ENCODE measurements around the gene ZC3H4. TPM values are rescaled to one million over a fixed set of nuclear protein-coding genes. Genes with fewer than 3 reads are reported as not detected.

ZC3H4 gene
- total and polyA plus RNA-seq, 10 of the 15 experiments (the other 5 are each of a cell fraction or from before 2014, with no cell fraction given) = 5.1 to 86.3 (median 15.5) TPM

DNA sequence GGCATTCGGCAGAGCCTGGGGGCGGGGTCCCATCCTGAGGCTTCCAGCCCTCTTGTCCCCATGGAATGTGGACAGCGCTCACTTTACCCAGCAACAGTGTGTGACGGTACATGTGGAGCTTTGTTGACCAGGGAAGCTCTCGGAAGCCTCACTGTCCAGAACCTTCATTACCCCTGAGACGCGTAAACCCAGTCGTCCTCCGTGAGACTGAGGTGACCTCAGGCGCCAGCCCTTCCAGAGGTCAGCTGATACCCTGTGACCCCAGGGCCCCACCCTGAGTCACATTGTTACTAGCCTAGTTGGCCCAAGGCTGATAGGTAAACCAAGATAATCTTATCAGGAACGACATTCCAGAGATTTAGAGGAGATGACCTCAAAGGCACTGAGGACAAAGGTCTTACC, 55.0 kb downstream of the ZC3H4 start:
- no peak for FAIRE-seq
- POLR2A ChIA-PET = no interaction called here
- SMC1A ChIA-PET (ENCODE audit: uncharacterized antibody, unreplicated experiment) = no interaction called here

DNA sequence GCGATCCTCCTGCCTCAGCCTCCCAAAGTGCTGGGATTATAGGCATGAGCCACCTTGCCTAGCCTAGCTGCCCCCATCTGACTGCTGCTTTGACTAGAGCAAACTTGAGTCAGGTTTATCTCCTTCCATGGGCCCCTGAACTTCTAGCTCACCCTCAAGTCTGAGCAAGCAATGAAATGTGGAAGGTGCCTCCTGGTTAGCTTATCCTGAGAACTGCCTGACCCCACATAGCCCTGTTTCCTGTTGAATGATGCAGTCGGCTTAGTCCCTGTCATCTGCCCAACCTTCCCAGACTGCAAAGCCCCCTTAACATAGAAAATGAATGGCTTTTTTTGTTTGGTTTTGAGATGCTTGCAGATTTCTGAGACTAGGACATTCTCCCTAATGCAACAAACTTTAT, 56.2 kb downstream of the ZC3H4 start:
- WGBS (ENCODE audit: insufficient coverage, insufficient replicate concordance, low lambda C conversion rate, missing lambda C conversion rate) = 63% methylated on average over 2 of the region's 2 CpGs
- Histone ChIP-seq H3K36me3 (ENCODE audit: control insufficient read depth in 2 of 2, insufficient read depth in 2 of 2, low read length in 1 of 2) (no peaks in the 10 kb centered on the region), H3K9ac (ENCODE audit: control insufficient read depth, insufficient read depth, low read length) (no peak overlapping the region), H3K27ac (ENCODE audit: control insufficient read depth, insufficient read depth) (no peak overlapping the region), H3K27me3 (replicated peaks in 1 of 2; ENCODE audit: control insufficient read depth in 2 of 2, insufficient read depth in 2 of 2, low read length in 1 of 2) (no peaks in the 10 kb centered on the region), H4K20me1 (ENCODE audit: control insufficient read depth, insufficient read depth) (no peaks in the 10 kb centered on the region), H3K9me3 (replicated peaks; ENCODE audit: control insufficient read depth, insufficient read depth, low read length) (no peaks in the 10 kb centered on the region), H2AFZ (ENCODE audit: control insufficient read depth, low read depth, low read length) (no peak overlapping the region), H3K79me2 (ENCODE audit: control insufficient read depth, insufficient read depth, low read length) (no peaks in the 10 kb centered on the region), H3K4me1 (ENCODE audit: control insufficient read depth, insufficient read depth, low read length) (no peaks in the 10 kb centered on the region), H3K4me3 (no peak overlapping the region), H3K4me2 (ENCODE audit: control insufficient read depth, insufficient read depth) (no peak overlapping the region)
- DNase-seq (ENCODE audit: low read depth, low spot score) (no peak), ATAC-seq (no peak), FAIRE-seq (no peak)
- intact Hi-C loops (cut with micrococcal nuclease; ENCODE audit: unreplicated experiment) = no loop called here
- in situ Hi-C loops (cut with MboI) = no loop called here
- RAD21 ChIA-PET (ENCODE audit: unreplicated experiment) = no interaction called here
- no TSS peak for BruUV-seq (replicated peaks)
- TF ChIP-seq IKZF2 (IDR thresholded peaks at IDR 0.05) (no peak), NFYA (IDR thresholded peaks at IDR 0.05; ENCODE audit: borderline replicate concordance, low read depth, low read length) (no peak), HDAC2 (IDR thresholded peaks at IDR 0.05) (no peak), SMC3 (IDR thresholded peaks at IDR 0.05; ENCODE audit: borderline replicate concordance, low read length) (no peak), SMARCA5 (IDR thresholded peaks at IDR 0.05) (no peak), JUND (IDR thresholded peaks at IDR 0.05; ENCODE audit: low read depth, low read length) (no peak), SPI1 (IDR thresholded peaks at IDR 0.05; ENCODE audit: borderline replicate concordance, insufficient read depth, low read depth, low read length) (no peak), POLR2A (IDR thresholded peaks at IDR 0.05; ENCODE audit: low read depth, low read length) (no peak), NR2C1 (IDR thresholded peaks at IDR 0.05) (no peak), FOXK2 (IDR thresholded peaks at IDR 0.05) (no peak), IKZF1 (conservative IDR thresholded peaks at IDR 0.05) (no peak)
- TF ChIP-seq, protein P1, sequence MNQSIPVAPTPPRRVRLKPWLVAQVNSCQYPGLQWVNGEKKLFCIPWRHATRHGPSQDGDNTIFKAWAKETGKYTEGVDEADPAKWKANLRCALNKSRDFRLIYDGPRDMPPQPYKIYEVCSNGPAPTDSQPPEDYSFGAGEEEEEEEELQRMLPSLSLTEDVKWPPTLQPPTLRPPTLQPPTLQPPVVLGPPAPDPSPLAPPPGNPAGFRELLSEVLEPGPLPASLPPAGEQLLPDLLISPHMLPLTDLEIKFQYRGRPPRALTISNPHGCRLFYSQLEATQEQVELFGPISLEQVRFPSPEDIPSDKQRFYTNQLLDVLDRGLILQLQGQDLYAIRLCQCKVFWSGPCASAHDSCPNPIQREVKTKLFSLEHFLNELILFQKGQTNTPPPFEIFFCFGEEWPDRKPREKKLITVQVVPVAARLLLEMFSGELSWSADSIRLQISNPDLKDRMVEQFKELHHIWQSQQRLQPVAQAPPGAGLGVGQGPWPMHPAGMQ (IDR thresholded peaks at IDR 0.05; ENCODE audit: borderline replicate concordance) = no peak
- TF ChIP-seq, protein P2, sequence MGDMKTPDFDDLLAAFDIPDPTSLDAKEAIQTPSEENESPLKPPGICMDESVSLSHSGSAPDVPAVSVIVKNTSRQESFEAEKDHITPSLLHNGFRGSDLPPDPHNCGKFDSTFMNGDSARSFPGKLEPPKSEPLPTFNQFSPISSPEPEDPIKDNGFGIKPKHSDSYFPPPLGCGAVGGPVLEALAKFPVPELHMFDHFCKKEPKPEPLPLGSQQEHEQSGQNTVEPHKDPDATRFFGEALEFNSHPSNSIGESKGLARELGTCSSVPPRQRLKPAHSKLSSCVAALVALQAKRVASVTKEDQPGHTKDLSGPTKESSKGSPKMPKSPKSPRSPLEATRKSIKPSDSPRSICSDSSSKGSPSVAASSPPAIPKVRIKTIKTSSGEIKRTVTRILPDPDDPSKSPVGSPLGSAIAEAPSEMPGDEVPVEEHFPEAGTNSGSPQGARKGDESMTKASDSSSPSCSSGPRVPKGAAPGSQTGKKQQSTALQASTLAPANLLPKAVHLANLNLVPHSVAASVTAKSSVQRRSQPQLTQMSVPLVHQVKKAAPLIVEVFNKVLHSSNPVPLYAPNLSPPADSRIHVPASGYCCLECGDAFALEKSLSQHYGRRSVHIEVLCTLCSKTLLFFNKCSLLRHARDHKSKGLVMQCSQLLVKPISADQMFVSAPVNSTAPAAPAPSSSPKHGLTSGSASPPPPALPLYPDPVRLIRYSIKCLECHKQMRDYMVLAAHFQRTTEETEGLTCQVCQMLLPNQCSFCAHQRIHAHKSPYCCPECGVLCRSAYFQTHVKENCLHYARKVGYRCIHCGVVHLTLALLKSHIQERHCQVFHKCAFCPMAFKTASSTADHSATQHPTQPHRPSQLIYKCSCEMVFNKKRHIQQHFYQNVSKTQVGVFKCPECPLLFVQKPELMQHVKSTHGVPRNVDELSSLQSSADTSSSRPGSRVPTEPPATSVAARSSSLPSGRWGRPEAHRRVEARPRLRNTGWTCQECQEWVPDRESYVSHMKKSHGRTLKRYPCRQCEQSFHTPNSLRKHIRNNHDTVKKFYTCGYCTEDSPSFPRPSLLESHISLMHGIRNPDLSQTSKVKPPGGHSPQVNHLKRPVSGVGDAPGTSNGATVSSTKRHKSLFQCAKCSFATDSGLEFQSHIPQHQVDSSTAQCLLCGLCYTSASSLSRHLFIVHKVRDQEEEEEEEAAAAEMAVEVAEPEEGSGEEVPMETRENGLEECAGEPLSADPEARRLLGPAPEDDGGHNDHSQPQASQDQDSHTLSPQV (IDR thresholded peaks at IDR 0.05) = no peak
- CTCF ChIA-PET = interaction anchor here (0.9 kb wide), 1 partner anchor 44 kb away, joined by 5 read pairs; no protein-coding TSS in a partner anchor
- POLR2A ChIA-PET = interaction anchor here (0.5 kb wide), 1 partner anchor 710 kb away, joined by 3 read pairs; no protein-coding TSS in a partner anchor
- SMC1A ChIA-PET (ENCODE audit: uncharacterized antibody, unreplicated experiment) = no interaction called here

More for the DNA sequence above, 55.0 kb downstream of the ZC3H4 start:
- Histone ChIP-seq H3K79me2 (ENCODE audit: control insufficient read depth, insufficient read depth, low read length) (no peaks in the 10 kb centered on the region), H3K4me1 (ENCODE audit: control insufficient read depth, insufficient read depth, low read length) (no peaks in the 10 kb centered on the region), H2AFZ (ENCODE audit: control insufficient read depth, low read depth, low read length) (no peak overlapping the region), H3K27me3 (replicated peaks in 1 of 2; ENCODE audit: control insufficient read depth in 2 of 2, insufficient read depth in 2 of 2, low read length in 1 of 2) (no peaks in the 10 kb centered on the region), H3K4me3 (no peak overlapping the region), H3K4me2 (ENCODE audit: control insufficient read depth, insufficient read depth) (no peak overlapping the region), H3K9ac (ENCODE audit: control insufficient read depth, insufficient read depth, low read length) (no peak overlapping the region), H3K9me3 (replicated peaks; ENCODE audit: control insufficient read depth, insufficient read depth, low read length) (no peaks in the 10 kb centered on the region), H3K36me3 (ENCODE audit: control insufficient read depth in 2 of 2, insufficient read depth in 2 of 2, low read length in 1 of 2) (no peaks in the 10 kb centered on the region), H4K20me1 (ENCODE audit: control insufficient read depth, insufficient read depth) (no peaks in the 10 kb centered on the region), H3K27ac (ENCODE audit: control insufficient read depth, insufficient read depth) (no peak overlapping the region)
- intact Hi-C loops (cut with micrococcal nuclease; ENCODE audit: unreplicated experiment) (no loop called here), in situ Hi-C loops (cut with MboI) (no loop called here)
- TF ChIP-seq EP300 (IDR thresholded peaks at IDR 0.05; ENCODE audit: borderline replicate concordance in 1 of 2, control insufficient read depth in 1 of 2, low read depth in 2 of 2, low read length in 2 of 2) = no peak
- TF ChIP-seq RFX5 (IDR thresholded peaks at IDR 0.05; ENCODE audit: low read depth, low read length) = no peak
- TF ChIP-seq POU2F2 (IDR thresholded peaks at IDR 0.05; ENCODE audit: borderline replicate concordance, low read depth, low read length) = no peak
- TF ChIP-seq NFIC (IDR thresholded peaks at IDR 0.05; ENCODE audit: low read depth, low read length) = no peak
- ChIA-PET RAD21 (ENCODE audit: unreplicated experiment) (no interaction called here), CTCF (interaction anchor here (1.3 kb wide), 1 partner anchor 45 kb away, joined by 5 read pairs; no protein-coding TSS in a partner anchor)
- BruUV-seq (replicated peaks) = no TSS peak
- DNase-seq (ENCODE audit: low read depth, low spot score) (no peak), ATAC-seq (no peak)
- WGBS (ENCODE audit: insufficient coverage, insufficient replicate concordance, low lambda C conversion rate, missing lambda C conversion rate) = 83% methylated on average over 11 of the region's 11 CpGs

Measured in GM12878 (cell line).